B cell (primary cell): Measurements from ENCODE around the gene HDAC5. TPM values are rescaled to one million over a fixed set of nuclear protein-coding genes. Genes with fewer than 3 reads are reported as not detected.
"Not testable (repeated sequence)": the region's sequence is repeated elsewhere in the genome, so short reads cannot be mapped to it uniquely, and the experiment has no call there.

Source experiments
- ATAC-seq: fragments of 200-7000 bp; cut with Tn5 transposase; one replicate; pipeline ENCODE4 v1.10.0; 2021; ENCODE audit warnings: low read depth, mild to moderate bottlenecking, moderate number of reproducible peaks, moderate library complexity
- CTCF ChIA-PET: fragments of 350-600 bp; sonication (Branson Sonifier 250); formaldehyde crosslinking; loops from one replicate; lab custom pipeline; 2021; ENCODE audit warnings: antibody characterized with exemption, inconsistent platforms; lab: Charles Lee
- POLR2A ChIA-PET: fragments of 350-600 bp; sonication (Branson Sonifier 250); formaldehyde crosslinking; loops from one replicate; lab custom pipeline; 2021; ENCODE audit warnings: antibody characterized with exemption; lab: Charles Lee
- DNase-seq: peaks from one replicate; pipeline ENCODE4 v3.0.0; 2013
- H2AFZ ChIP-seq: 2 replicates; pipeline ENCODE4 v1.6.1; 2012; ENCODE audit warnings: mild to moderate bottlenecking, low read depth, low read length; ENCODE audit not compliant: insufficient read depth, poor library complexity, severe bottlenecking
- H3K27ac ChIP-seq, 2 donors: 1 replicate in 1 of 2; 2 replicates in 1 of 2; pipeline ENCODE4 v1.5.1; 2012 to 2013; ENCODE audit warnings: low read length in 2 of 2, mild to moderate bottlenecking in 2 of 2, moderate library complexity in 1 of 2
- H3K27me3 ChIP-seq, 4 experiments: fragments of 200-600 bp in 1 of 4; sonication (generic) in 1 of 4; replicated peaks in 1 of 4; 1 replicate in 2 of 4; 2 replicates in 2 of 4; pipeline versions ENCODE4 v1.6.1 to v1.7.0; 2013 to 2016; ENCODE audit warnings: low read length in 3 of 4, mild to moderate bottlenecking in 2 of 4, mixed read lengths in 1 of 4, moderate library complexity in 1 of 4; ENCODE audit not compliant: insufficient read depth in 4 of 4, control insufficient read depth in 3 of 4; ENCODE audit errors: control extremely low read depth in 1 of 4
- H3K36me3 ChIP-seq, 2 experiments: replicated peaks in 1 of 2; 1 replicate in 1 of 2; 2 replicates in 1 of 2; pipeline versions ENCODE4 v1.6.1 to v1.7.1; 2013; ENCODE audit warnings: low read length in 1 of 2; ENCODE audit not compliant: insufficient read depth in 2 of 2, control insufficient read depth in 1 of 2; ENCODE audit errors: control extremely low read depth in 1 of 2, extremely low read depth in 1 of 2
- H3K4me1 ChIP-seq, 2 donors: fragments of 200-600 bp in 1 of 2; sonication (generic) in 1 of 2; 1 replicate in 1 of 2; 2 replicates in 1 of 2; pipeline versions ENCODE4 v1.5.1 to v1.6.1; 2013 to 2017; ENCODE audit warnings: low read length in 2 of 2; ENCODE audit not compliant: control insufficient read depth in 2 of 2, insufficient read depth in 2 of 2
- H3K4me2 ChIP-seq: replicated peaks from 2 replicates; pipeline ENCODE3; 2012; ENCODE audit warnings: mild to moderate bottlenecking, low read depth, low read length; ENCODE audit not compliant: poor library complexity, severe bottlenecking
- H3K4me3 ChIP-seq, 5 experiments: fragments of 200-600 bp in 1 of 5; sonication (generic) in 1 of 5; 1 replicate in 3 of 5; 2 replicates in 2 of 5; pipeline versions ENCODE4 v1.5.1 to v1.7.0; 2011 to 2016; ENCODE audit warnings: low read length in 4 of 5, mild to moderate bottlenecking in 4 of 5, low read depth in 2 of 5, control low read depth in 1 of 5, moderate library complexity in 1 of 5; ENCODE audit not compliant: insufficient read depth in 1 of 5; ENCODE audit errors: control extremely low read depth in 1 of 5, extremely low read depth in 1 of 5
- H3K79me2 ChIP-seq: fragments of 200-600 bp; sonication (generic); one replicate; pipeline ENCODE4 v1.6.0; 2016; ENCODE audit warnings: low read length; ENCODE audit not compliant: control insufficient read depth, insufficient read depth
- H3K9ac ChIP-seq: fragments of 200-600 bp; sonication (generic); 2 replicates; pipeline ENCODE4 v1.6.1; 2017; ENCODE audit warnings: mild to moderate bottlenecking, low read length, moderate library complexity
- H3K9me3 ChIP-seq, 3 donors: one replicate each; pipeline versions ENCODE4 v1.6.1 to v1.7.1; 2013; ENCODE audit warnings: low read length in 2 of 3; ENCODE audit not compliant: control insufficient read depth in 2 of 3, insufficient read depth in 1 of 3; ENCODE audit errors: control extremely low read depth in 1 of 3
- H4K20me1 ChIP-seq: 2 replicates; pipeline ENCODE4 v1.6.0; 2012; ENCODE audit warnings: mild to moderate bottlenecking, low read length; ENCODE audit not compliant: insufficient read depth, control insufficient read depth, poor library complexity, severe bottlenecking
- H3K27ac Mint-ChIP-seq: one replicate; pipeline ENCODE4 v1.8.0; 2021; ENCODE audit warnings: mixed read lengths
- H3K27me3 Mint-ChIP-seq: one replicate; pipeline ENCODE4 v1.8.0; 2021; ENCODE audit warnings: mixed read lengths
- H3K4me1 Mint-ChIP-seq: one replicate; pipeline ENCODE4 v1.8.0; 2021; ENCODE audit warnings: mixed read lengths
- H3K4me3 Mint-ChIP-seq: one replicate; pipeline ENCODE4 v1.8.0; 2021; ENCODE audit warnings: mixed read lengths
- H3K9me3 Mint-ChIP-seq: one replicate; pipeline ENCODE4 v1.8.0; 2022; ENCODE audit warnings: mixed read lengths; ENCODE audit not compliant: insufficient read depth
- CTCF ChIP-seq: fragments of 200-600 bp; IDR thresholded peaks from one replicate; pipeline ENCODE4 v1.8.0; 2022; ENCODE audit warnings: antibody characterized with exemption, mild to moderate bottlenecking
- EZH2 ChIP-seq: IDR thresholded peaks from 2 replicates; pipeline ENCODE4 v1.6.1; 2012; ENCODE audit warnings: borderline replicate concordance, low read depth, mild to moderate bottlenecking, moderate library complexity, low read length; ENCODE audit not compliant: insufficient read depth, poor library complexity, severe bottlenecking
- WGBS: methylation state at CpG from one replicate; pipeline ENCODE4 v1.1.5; 2013; ENCODE audit warnings: missing lambda C conversion rate; ENCODE audit not compliant: insufficient coverage; 5-methylcytosine and 5-hydroxymethylcytosine counted together
- intact Hi-C: fragments of 100-400 bp; cut with micrococcal nuclease; formaldehyde crosslinking; loops from one replicate; pipeline ENCODE4 v1.10.0; 2022
- polyA plus RNA-seq: library from polyadenylated mRNA; depleted of rRNA; stranded (reverse); fragments of >200 nt; gene quantifications from 2 replicates; pipeline ENCODE4 v1.2.3, GENCODE V29; 2012
- total RNA-seq, 2 donors: library from RNA; stranded (reverse); fragments of 120-200 nt in 1 of 2; gene quantifications; 1 replicate in 1 of 2; 2 replicates in 1 of 2; pipeline versions ENCODE4 v1.2.3 to v1.2.4, GENCODE V29; 2013 to 2022

Gene HDAC5
- total and polyA plus RNA-seq, 2 donors (not counting 1 experiment from before 2014, with no cell fraction given) = 99.8 to 104 TPM

- intact Hi-C loops = no loop called here
- Histone ChIP-seq H4K20me1 (peaks cover 65% of the 10 kb centered on the region), H2AFZ (no peak overlapping the region), H3K79me2 (peaks cover 89% of the 10 kb centered on the region), H3K27ac (no peak overlapping the region), H3K4me2 (peak overlapping the region; percentile 99), H3K4me1 (peaks cover 18 to 26% of the 10 kb centered on the region in 2 donors), H3K4me3 (no peak overlapping the region), H3K36me3 (peaks cover 4 to 20% of the 10 kb centered on the region in 2 experiments), H3K27me3 (no peaks in the 10 kb centered on the region), H3K9ac (no peak overlapping the region), H3K9me3 (no peaks in the 10 kb centered on the region)
- CTCF ChIA-PET = interaction anchor here (0.7 kb wide), 1 partner anchor 1739 kb away, joined by 4 read pairs; no protein-coding TSS in a partner anchor
- no peak overlapping the region for H3K27ac Mint-ChIP-seq
- 100% methylated on average over 1 of the region's 9 CpGs for WGBS
- H3K4me3 Mint-ChIP-seq = peak overlapping the region; percentile 95
- no peaks in the 10 kb centered on the region for H3K27me3 Mint-ChIP-seq
- H3K9me3 Mint-ChIP-seq = no peaks in the 10 kb centered on the region
- no peak for TF ChIP-seq EZH2
- TF ChIP-seq CTCF = no peak
- DNase-seq (no peak), ATAC-seq (no peak)
- POLR2A ChIA-PET = interaction anchor here (0.6 to 0.7 kb wide), 4 partner anchors 10 to 221 kb away, joined by 3 to 8 read pairs (median 5); no protein-coding TSS in a partner anchor
- H3K4me1 Mint-ChIP-seq = peaks cover 54% of the 10 kb centered on the region
Observed at GRCh38 chr17:44120851-44121605, 2.4 kb downstream of the HDAC5 start.

DNA sequence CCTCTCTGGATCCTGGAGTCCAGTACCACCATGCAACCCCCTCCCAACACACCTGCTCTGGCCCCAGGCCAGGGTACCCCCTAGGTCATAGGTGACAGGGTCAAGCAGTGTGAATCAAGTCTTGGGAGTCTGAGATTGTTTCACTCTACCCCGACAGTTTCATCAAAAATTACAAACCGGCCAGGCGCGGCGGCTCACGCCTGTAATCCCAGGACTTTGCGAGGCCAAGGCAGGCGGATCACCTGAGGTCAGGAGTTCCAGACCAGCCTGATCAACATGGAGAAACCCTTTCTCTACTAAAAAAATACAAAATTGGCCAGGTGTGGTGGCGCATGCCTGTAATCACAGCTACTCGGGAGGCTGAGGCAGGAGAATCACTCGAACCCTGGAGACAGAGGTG lies 3.2 kb downstream of the HDAC5 start:
- 94% methylated on average over 11 of the region's 11 CpGs for WGBS
- H3K27me3 Mint-ChIP-seq, H3K4me3 Mint-ChIP-seq, DNase-seq, H3K4me2 ChIP-seq, H3K4me3 ChIP-seq, ATAC-seq, H3K27me3 ChIP-seq, H3K27ac Mint-ChIP-seq, H2AFZ ChIP-seq, intact Hi-C loops, H3K9ac ChIP-seq, H3K27ac ChIP-seq, H3K9me3 Mint-ChIP-seq, H3K9me3 ChIP-seq: not testable (repeated sequence)
- H4K20me1 ChIP-seq = peaks cover 73% of the 10 kb centered on the region
- ChIA-PET POLR2A (interaction anchor here (0.6 to 0.7 kb wide), 3 partner anchors 14 to 222 kb away, joined by 3 to 8 read pairs (median 3); no protein-coding TSS in a partner anchor), CTCF (interaction anchor here (0.7 kb wide), 1 partner anchor 43 kb away, joined by 3 read pairs; no protein-coding TSS in a partner anchor)
- H3K79me2 ChIP-seq = peaks cover 96% of the 10 kb centered on the region
- H3K4me1 Mint-ChIP-seq = peaks cover 57% of the 10 kb centered on the region
- peaks cover 18 to 26% of the 10 kb centered on the region in 2 donors for H3K4me1 ChIP-seq
- peaks cover 4 to 22% of the 10 kb centered on the region in 2 experiments for H3K36me3 ChIP-seq
